ENCODE data around the gene BBOF1. TPM values are rescaled to one million over a fixed set of nuclear protein-coding genes. Genes with fewer than 3 reads are reported as not detected.

Gene BBOF1
- total RNA-seq, 1 donor from 2014 or later: 2.0 TPM

DNA sequence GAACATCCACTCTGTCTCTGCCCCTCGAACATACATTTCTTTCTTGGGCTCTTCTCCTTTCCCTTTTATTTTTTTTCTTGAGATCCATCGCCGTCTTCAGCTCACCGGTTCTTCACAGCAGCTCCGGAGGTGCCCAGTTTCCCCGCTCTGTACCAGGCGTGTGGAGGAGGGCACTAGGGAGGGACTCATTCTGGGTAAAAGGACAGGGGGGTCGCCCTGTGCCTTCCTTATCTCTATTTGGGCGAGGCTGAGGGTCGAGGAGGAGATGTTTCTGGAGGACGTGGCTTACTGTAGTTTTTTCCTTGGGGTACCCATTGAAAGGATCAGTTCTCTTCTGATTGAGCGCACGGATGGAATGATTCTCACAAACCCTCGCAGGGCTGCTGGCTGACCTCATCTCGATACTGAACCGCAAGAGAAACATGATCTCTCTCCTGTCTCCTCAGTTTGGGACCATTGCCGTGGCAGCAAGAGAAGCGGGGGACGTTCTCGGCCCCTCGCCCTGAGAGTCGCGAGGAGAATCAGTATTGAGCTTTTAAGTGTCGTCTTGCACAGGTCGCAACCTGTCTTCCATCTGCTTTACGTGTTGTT lies 66.0 kb downstream of the BBOF1 start:
- Histone ChIP-seq H3K27ac (peak overlapping the region; percentile 89), H3K4me2 (peak overlapping the region; percentile 76), H3K9ac (peak overlapping the region; percentile 92), H2AFZ (replicated peaks) (peak overlapping the region; percentile 86), H3K4me1 (peaks cover 18% of the 10 kb centered on the region), H3F3A (ENCODE audit: low read depth) (peaks cover 14% of the 10 kb centered on the region), H3K27me3 (no peaks in the 10 kb centered on the region), H3K4me3 (peak overlapping the region; percentile 83), H4K20me1 (ENCODE audit: low read depth) (peaks cover 5% of the 10 kb centered on the region), H3K79me2 (ENCODE audit: low read depth) (peaks cover 85% of the 10 kb centered on the region), H3K36me3 (no peaks in the 10 kb centered on the region), H3K9me3 (ENCODE audit: low read depth) (no peaks in the 10 kb centered on the region)
- Mint-ChIP-seq H3K4me1 (peaks cover 20% of the 10 kb centered on the region), H3K27ac (peak overlapping the region; percentile 96), H3K27me3 (ENCODE audit: insufficient read depth, low read depth) (no peaks in the 10 kb centered on the region), H3K36me3 (peaks cover 2% of the 10 kb centered on the region), H3K9me3 (no peaks in the 10 kb centered on the region), H3K4me3 (peak overlapping the region; percentile 99)
- no peak for TF ChIP-seq EZH2 (IDR thresholded peaks at IDR 0.05)
- TF ChIP-seq, protein P1, sequence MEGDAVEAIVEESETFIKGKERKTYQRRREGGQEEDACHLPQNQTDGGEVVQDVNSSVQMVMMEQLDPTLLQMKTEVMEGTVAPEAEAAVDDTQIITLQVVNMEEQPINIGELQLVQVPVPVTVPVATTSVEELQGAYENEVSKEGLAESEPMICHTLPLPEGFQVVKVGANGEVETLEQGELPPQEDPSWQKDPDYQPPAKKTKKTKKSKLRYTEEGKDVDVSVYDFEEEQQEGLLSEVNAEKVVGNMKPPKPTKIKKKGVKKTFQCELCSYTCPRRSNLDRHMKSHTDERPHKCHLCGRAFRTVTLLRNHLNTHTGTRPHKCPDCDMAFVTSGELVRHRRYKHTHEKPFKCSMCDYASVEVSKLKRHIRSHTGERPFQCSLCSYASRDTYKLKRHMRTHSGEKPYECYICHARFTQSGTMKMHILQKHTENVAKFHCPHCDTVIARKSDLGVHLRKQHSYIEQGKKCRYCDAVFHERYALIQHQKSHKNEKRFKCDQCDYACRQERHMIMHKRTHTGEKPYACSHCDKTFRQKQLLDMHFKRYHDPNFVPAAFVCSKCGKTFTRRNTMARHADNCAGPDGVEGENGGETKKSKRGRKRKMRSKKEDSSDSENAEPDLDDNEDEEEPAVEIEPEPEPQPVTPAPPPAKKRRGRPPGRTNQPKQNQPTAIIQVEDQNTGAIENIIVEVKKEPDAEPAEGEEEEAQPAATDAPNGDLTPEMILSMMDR (IDR thresholded peaks at IDR 0.05): no peak
- no peak for TF ChIP-seq EZH2phosphoT487 (IDR thresholded peaks at IDR 0.05)
- DNase-seq (ENCODE audit: low spot score): peak; percentile 73

DNA sequence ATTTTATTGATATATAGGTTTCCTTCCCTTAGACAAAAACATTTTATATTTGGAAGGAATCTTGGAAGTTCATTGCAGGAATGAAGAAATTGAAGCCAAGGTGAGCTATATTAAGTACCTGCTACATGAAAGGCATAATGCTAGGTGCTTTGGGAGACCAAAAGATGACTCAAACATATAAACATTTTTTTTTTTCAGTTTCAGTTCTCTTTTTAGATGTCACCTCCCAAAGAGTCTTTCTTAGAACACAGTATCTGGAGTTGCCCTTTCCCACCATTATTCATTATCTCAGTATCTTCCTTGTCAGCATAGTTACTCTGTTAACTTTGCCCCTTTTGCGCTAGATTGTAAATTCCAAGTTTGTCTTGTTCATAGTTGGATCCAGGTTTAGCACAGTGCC lies 66.7 kb downstream of the BBOF1 start:
- H3F3A ChIP-seq (ENCODE audit: low read depth): peaks cover 14% of the 10 kb centered on the region
- TF ChIP-seq, protein P1 (IDR thresholded peaks at IDR 0.05): no peak
- TF ChIP-seq EZH2phosphoT487 (IDR thresholded peaks at IDR 0.05) (no peak), EZH2 (IDR thresholded peaks at IDR 0.05) (no peak)
- Mint-ChIP-seq H3K27me3 (ENCODE audit: insufficient read depth, low read depth) (no peaks in the 10 kb centered on the region), H3K36me3 (peaks cover 2% of the 10 kb centered on the region), H3K9me3 (no peaks in the 10 kb centered on the region), H3K27ac (no peak overlapping the region), H3K4me1 (peaks cover 18% of the 10 kb centered on the region), H3K4me3 (peak overlapping the region; percentile 99)
- no peak for DNase-seq (ENCODE audit: low spot score)
- no peaks in the 10 kb centered on the region for H3K27me3 ChIP-seq
- peak overlapping the region; percentile 83 for H3K4me3 ChIP-seq
- H3K27ac ChIP-seq: no peak overlapping the region
- H2AFZ ChIP-seq (replicated peaks): no peak overlapping the region
- peak overlapping the region; percentile 92 for H3K9ac ChIP-seq
- H3K4me1 ChIP-seq: peaks cover 18% of the 10 kb centered on the region
- peaks cover 5% of the 10 kb centered on the region for H4K20me1 ChIP-seq (ENCODE audit: low read depth)
- H3K9me3 ChIP-seq (ENCODE audit: low read depth): no peaks in the 10 kb centered on the region
- H3K4me2 ChIP-seq: peak overlapping the region; percentile 76
- H3K79me2 ChIP-seq (ENCODE audit: low read depth): peaks cover 90% of the 10 kb centered on the region
- no peaks in the 10 kb centered on the region for H3K36me3 ChIP-seq

DNA sequence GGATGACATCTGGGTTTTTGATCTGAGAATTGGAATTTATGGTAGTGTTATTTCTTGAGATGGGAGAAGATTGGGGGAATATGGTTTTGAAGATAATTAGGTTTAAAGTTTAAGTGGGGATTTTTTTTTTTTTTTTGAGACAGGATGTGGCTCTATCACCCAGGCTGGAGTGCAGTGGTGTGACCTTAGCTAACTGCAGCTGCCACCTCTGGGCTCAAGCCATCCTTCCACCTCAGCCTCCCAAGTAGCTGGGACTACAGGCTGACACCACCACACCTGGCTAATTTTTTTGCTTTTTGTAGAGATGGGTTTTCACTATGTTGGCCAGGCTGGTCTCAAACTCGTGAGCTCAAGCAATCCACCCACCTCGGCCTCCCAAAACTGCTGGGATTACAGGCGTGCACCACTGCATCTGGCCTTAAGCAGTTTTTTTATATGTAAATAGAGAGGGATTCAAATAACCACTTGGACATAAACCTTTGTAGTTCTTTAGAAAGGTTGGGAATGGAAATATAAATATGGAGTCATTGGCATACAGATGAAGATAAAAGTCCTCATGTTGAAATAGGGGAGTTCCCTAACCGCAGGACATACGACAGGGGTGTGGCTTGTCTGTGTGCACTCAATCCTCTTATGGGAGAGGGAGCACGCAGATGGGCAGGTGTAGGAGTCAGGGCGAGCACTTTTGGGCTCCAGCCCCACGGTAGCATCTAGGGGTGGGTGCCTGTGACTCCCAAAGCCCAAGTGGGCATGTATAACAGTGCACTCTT lies 70.3 kb downstream of the BBOF1 start:
- peaks cover 5% of the 10 kb centered on the region for H4K20me1 ChIP-seq (ENCODE audit: low read depth)
- no peak for TF ChIP-seq EZH2phosphoT487 (IDR thresholded peaks at IDR 0.05)
- TF ChIP-seq, protein P1 (IDR thresholded peaks at IDR 0.05): no peak
- no peak for TF ChIP-seq EZH2 (IDR thresholded peaks at IDR 0.05)
- no peak for DNase-seq (ENCODE audit: low spot score)
- no peak overlapping the region for H3K9ac ChIP-seq
- no peak overlapping the region for H3K4me3 ChIP-seq
- peaks cover 59% of the 10 kb centered on the region for H3K79me2 ChIP-seq (ENCODE audit: low read depth)
- Mint-ChIP-seq H3K9me3 (no peaks in the 10 kb centered on the region), H3K4me1 (peaks cover 7% of the 10 kb centered on the region), H3K4me3 (no peak overlapping the region), H3K36me3 (peaks cover 2% of the 10 kb centered on the region), H3K27ac (no peak overlapping the region), H3K27me3 (ENCODE audit: insufficient read depth, low read depth) (no peaks in the 10 kb centered on the region)
- no peak overlapping the region for H3K4me2 ChIP-seq
- peaks cover 7% of the 10 kb centered on the region for H3K4me1 ChIP-seq
- no peaks in the 10 kb centered on the region for H3K36me3 ChIP-seq
- no peak overlapping the region for H2AFZ ChIP-seq (replicated peaks)
- H3K27me3 ChIP-seq: no peaks in the 10 kb centered on the region
- H3K27ac ChIP-seq: no peak overlapping the region
- H3K9me3 ChIP-seq (ENCODE audit: low read depth): no peaks in the 10 kb centered on the region
- H3F3A ChIP-seq (ENCODE audit: low read depth): peaks cover 7% of the 10 kb centered on the region

Data from neural progenitor cell (in vitro differentiated cells).